Transverse colon (tissue), 4 donors: ENCODE data around the gene TOPORS.

ENCODE experiments used
- POLR2A ChIP-seq: fragments of 450-650 bp; IDR thresholded peaks from one replicate; pipeline ENCODE4 v1.6.1; 2016; ENCODE audit warnings: antibody characterized with exemption, mild to moderate bottlenecking, moderate library complexity
- POLR2AphosphoS5 ChIP-seq, 3 donors: sonication (generic); formaldehyde crosslinking; IDR thresholded peaks; one replicate each; pipeline ENCODE4 v1.6.1; 2016; ENCODE audit warnings: antibody characterized with exemption in 3 of 3
- TF ChIP-seq, protein P1 (sequence below), 5 experiments: fragments of 200-600 bp in 3 of 5; fragments of 450-650 bp in 2 of 5; sonication (generic) in 3 of 5; IDR thresholded peaks; 1 replicate in 2 of 5; 2 replicates in 3 of 5; pipeline ENCODE4 v1.5.1; 2016 to 2017; ENCODE audit warnings: antibody characterized with exemption in 5 of 5, inconsistent platforms in 3 of 5, mild to moderate bottlenecking in 2 of 5, moderate library complexity in 1 of 5

DNA sequence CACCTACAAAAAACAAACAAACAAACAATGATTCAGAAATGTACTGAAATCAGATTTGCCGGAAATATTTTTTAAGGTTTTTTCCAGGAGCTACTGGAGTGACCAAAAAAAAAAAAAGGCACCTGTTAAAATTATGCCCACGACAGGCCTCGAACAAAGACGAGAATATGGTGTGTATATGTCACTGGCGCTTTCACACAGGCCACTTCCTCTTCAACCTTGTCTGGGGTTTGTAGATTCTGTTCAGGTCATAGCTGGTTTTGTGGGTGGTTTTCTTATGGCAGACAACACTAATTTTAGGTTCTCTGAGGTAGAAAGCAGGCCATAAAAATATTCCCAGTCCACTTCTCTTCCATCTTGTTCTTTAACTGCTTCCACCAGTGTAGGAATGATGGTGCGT is 13.6 kb upstream of the TOPORS start:
- TF ChIP-seq POLR2A (no peak), POLR2AphosphoS5 (IDR thresholded peaks at IDR 0.05) (no peak)
- TF ChIP-seq, protein P1, sequence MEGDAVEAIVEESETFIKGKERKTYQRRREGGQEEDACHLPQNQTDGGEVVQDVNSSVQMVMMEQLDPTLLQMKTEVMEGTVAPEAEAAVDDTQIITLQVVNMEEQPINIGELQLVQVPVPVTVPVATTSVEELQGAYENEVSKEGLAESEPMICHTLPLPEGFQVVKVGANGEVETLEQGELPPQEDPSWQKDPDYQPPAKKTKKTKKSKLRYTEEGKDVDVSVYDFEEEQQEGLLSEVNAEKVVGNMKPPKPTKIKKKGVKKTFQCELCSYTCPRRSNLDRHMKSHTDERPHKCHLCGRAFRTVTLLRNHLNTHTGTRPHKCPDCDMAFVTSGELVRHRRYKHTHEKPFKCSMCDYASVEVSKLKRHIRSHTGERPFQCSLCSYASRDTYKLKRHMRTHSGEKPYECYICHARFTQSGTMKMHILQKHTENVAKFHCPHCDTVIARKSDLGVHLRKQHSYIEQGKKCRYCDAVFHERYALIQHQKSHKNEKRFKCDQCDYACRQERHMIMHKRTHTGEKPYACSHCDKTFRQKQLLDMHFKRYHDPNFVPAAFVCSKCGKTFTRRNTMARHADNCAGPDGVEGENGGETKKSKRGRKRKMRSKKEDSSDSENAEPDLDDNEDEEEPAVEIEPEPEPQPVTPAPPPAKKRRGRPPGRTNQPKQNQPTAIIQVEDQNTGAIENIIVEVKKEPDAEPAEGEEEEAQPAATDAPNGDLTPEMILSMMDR (IDR thresholded peaks at IDR 0.05), result no peak
